ENCODE results near the gene KCNH6.

- TF ChIP-seq POLR2A (IDR thresholded peaks at IDR 0.05; ENCODE audit: low read depth, low read length) (no peak), POLR2AphosphoS5 (IDR thresholded peaks at IDR 0.05; ENCODE audit: low read depth, low read length) (no peak)
Observed at GRCh38 chr17:63547083-63547523, 23.9 kb downstream of the KCNH6 start.
